Heart left ventricle (tissue), 13 donors: ENCODE data around the gene ZP1.

Experiments
- CTCF ChIP-seq, 12 donors: fragments of 200-600 bp; sonication (generic) in 4 of 12; IDR thresholded peaks; one replicate each; pipeline versions ENCODE4 v1.5.0 to v1.8.0; 2018 to 2022; ENCODE audit warnings: antibody characterized with exemption in 12 of 12, mild to moderate bottlenecking in 5 of 12
- POLR2A ChIP-seq, 2 donors: fragments of 450-650 bp; IDR thresholded peaks; one replicate each; pipeline ENCODE4 v1.6.1; 2017; ENCODE audit warnings: antibody characterized with exemption in 2 of 2, mild to moderate bottlenecking in 2 of 2, moderate library complexity in 2 of 2
- donor health status: ischemic (EF 13 %, LVEDD 7.1; RV severe dilation, severe dysfunction).
- donor health status: DM: no; HTN: yes; CAD: no.
- donor health status: DM: no; HTN: no; CAD: no.
- donor health status: ischemic (EF 25% LVEDD 6.9; RV normal size, moderate dysfunction).
- donor health status: ischemic (EF 25% LVEDD 5.7; RV mildly dilated, moderate dysfunction).
- donor health status: ischemic (EF 35%, LVEDD 5.7; RV mildly dilated, moderate dysfunction).
- donor health status: nonischemic (EF 11% LVEDD 7.7; RV severe dilation, severe dysfunction).
- donor health status: DM: yes; HTN: yes; CAD: no.
- donor health status: PGD.
- donor health status: ischemic (EF 29% LVEDD 5.4; RV normal size, mild dysfunction).
- donor health status: nonischemic (EF 23%, LVEDD 6.1; RV moderate dilation, normal function).

GRCh38 chr11:60887556-60887955, 20.2 kb downstream of the ZP1 start:
- TF ChIP-seq POLR2A (IDR thresholded peaks at IDR 0.05) (no peak), CTCF (IDR thresholded peaks at IDR 0.05) (peak; percentile 33 to 63 (median 54))
